H1 (cell line): ENCODE measurements around the gene PRKAR2A. TPM values are rescaled to one million over a fixed set of nuclear protein-coding genes. Genes with fewer than 3 reads are reported as not detected.

ENCODE experiments used
- CTCF ChIA-PET: fragments of 300-600 bp; sonication (Branson Sonifier 250); formaldehyde crosslinking; loops from one replicate; lab custom pipeline; 2021; ENCODE audit not compliant: partially characterized antibody; lab: Charles Lee
- POLR2A ChIA-PET: fragments of 300-600 bp; sonication (Branson Sonifier 250); formaldehyde crosslinking; loops from one replicate; lab custom pipeline; 2021; ENCODE audit warnings: inconsistent platforms; ENCODE audit not compliant: partially characterized antibody; lab: Charles Lee
- DNase-seq, 2 experiments: peaks; one replicate each; pipeline versions ENCODE4 v3.0.0 to v3.0.0-alpha.2; 2010 to 2022; ENCODE audit warnings: low spot score in 2 of 2, low read depth in 1 of 2, mixed read lengths in 1 of 2
- FAIRE-seq: peaks from 2 replicates; lab custom pipeline; 2011; peaks lifted over from hg19 to GRCh38; lab: Jason Lieb, UNC
- H2AFZ ChIP-seq: 2 replicates; pipeline ENCODE4 v1.8.1; 2012; ENCODE audit warnings: low read length, inconsistent platforms
- H2AK5ac ChIP-seq: 2 replicates; pipeline ENCODE4 v1.6.1; 2013; ENCODE audit warnings: low read depth, low read length
- H2BK120ac ChIP-seq: replicated peaks from 2 replicates; pipeline ENCODE3; 2013; ENCODE audit warnings: low read depth, low read length, inconsistent platforms
- H2BK12ac ChIP-seq: 2 replicates; pipeline ENCODE4 v1.6.1; 2013; ENCODE audit warnings: low read depth, low read length
- H2BK15ac ChIP-seq: 2 replicates; pipeline ENCODE4 v1.6.1; 2013; ENCODE audit warnings: low read length
- H2BK20ac ChIP-seq: 2 replicates; pipeline ENCODE4 v1.6.1; 2013; ENCODE audit warnings: low read length
- H2BK5ac ChIP-seq: 2 replicates; pipeline ENCODE4 v1.6.1; 2013; ENCODE audit warnings: low read depth, low read length
- H3K14ac ChIP-seq: 2 replicates; pipeline ENCODE4 v1.6.1; 2013; ENCODE audit warnings: inconsistent platforms; ENCODE audit not compliant: insufficient read length
- H3K18ac ChIP-seq: 2 replicates; pipeline ENCODE4 v1.6.1; 2013; ENCODE audit warnings: low read length; ENCODE audit errors: extremely low read depth
- H3K23ac ChIP-seq: 2 replicates; pipeline ENCODE4 v1.6.1; 2013; ENCODE audit warnings: inconsistent platforms; ENCODE audit not compliant: insufficient read length
- H3K23me2 ChIP-seq: 2 replicates; pipeline ENCODE4 v1.6.1; 2013; ENCODE audit warnings: low read depth, low read length
- H3K27ac ChIP-seq: 2 replicates; pipeline ENCODE4 v1.6.1; 2011; ENCODE audit warnings: low read depth, low read length, inconsistent platforms
- H3K27me3 ChIP-seq, 4 experiments: replicated peaks in 1 of 4; 1 replicate in 1 of 4; 2 replicates in 3 of 4; pipeline versions ENCODE4 v1.6.1 to v1.8.1; 2011 to 2013; ENCODE audit warnings: low read length in 3 of 4, mild to moderate bottlenecking in 3 of 4, inconsistent platforms in 2 of 4, mixed read lengths in 2 of 4, moderate library complexity in 1 of 4; ENCODE audit not compliant: control insufficient read depth in 3 of 4, insufficient read depth in 3 of 4; ENCODE audit errors: extremely low read depth in 1 of 4
- H3K36me3 ChIP-seq, 4 experiments: 2 replicates each; pipeline versions ENCODE4 v1.6.1 to v1.8.1; 2011 to 2013; ENCODE audit warnings: mild to moderate bottlenecking in 4 of 4, low read length in 3 of 4, moderate library complexity in 2 of 4, control low read depth in 1 of 4, inconsistent platforms in 1 of 4; ENCODE audit not compliant: insufficient read depth in 4 of 4, control insufficient read depth in 2 of 4
- H3K4ac ChIP-seq: replicated peaks from 2 replicates; pipeline ENCODE3; 2013; ENCODE audit warnings: low read length, low read depth, mixed read lengths, inconsistent platforms; ENCODE audit not compliant: insufficient read length
- H3K4me1 ChIP-seq, 4 experiments: replicated peaks in 1 of 4; 1 replicate in 1 of 4; 2 replicates in 3 of 4; pipeline versions ENCODE4 v1.6.1 to v1.8.1; 2011 to 2013; ENCODE audit warnings: low read length in 3 of 4, inconsistent platforms in 2 of 4, mixed read lengths in 1 of 4; ENCODE audit not compliant: insufficient read depth in 4 of 4, control insufficient read depth in 3 of 4
- H3K4me2 ChIP-seq, 2 experiments: 2 replicates each; pipeline versions ENCODE4 v1.6.1 to v1.8.1; 2011 to 2013; ENCODE audit warnings: low read depth in 2 of 2, low read length in 2 of 2, control low read depth in 1 of 2, inconsistent platforms in 1 of 2, mild to moderate bottlenecking in 1 of 2; ENCODE audit not compliant: insufficient read depth in 1 of 2
- H3K4me3 ChIP-seq, 4 experiments: fragments of 200-600, 300-600 bp in 1 of 4; sonication (generic), shearing (Covaris generic), sonication (Bioruptor Twin) in 1 of 4; 2 replicates each; pipeline versions ENCODE4 v1.5.1 to v1.8.1; 2011 to 2016; ENCODE audit warnings: low read length in 4 of 4, low read depth in 3 of 4, control low read depth in 2 of 4, inconsistent platforms in 2 of 4, mild to moderate bottlenecking in 2 of 4, mixed read lengths in 1 of 4, moderate library complexity in 1 of 4; ENCODE audit not compliant: insufficient read depth in 2 of 4; ENCODE audit errors: extremely low read depth in 1 of 4
- H3K56ac ChIP-seq: replicated peaks from 2 replicates; pipeline ENCODE3; 2013; ENCODE audit warnings: low read depth, mild to moderate bottlenecking, mixed read lengths, low read length, inconsistent platforms; ENCODE audit not compliant: insufficient read length
- H3K79me1 ChIP-seq: 2 replicates; pipeline ENCODE4 v1.6.1; 2013; ENCODE audit warnings: low read depth, low read length, control low read depth
- H3K79me2 ChIP-seq, 2 experiments: 2 replicates each; pipeline versions ENCODE4 v1.6.1 to v1.8.1; 2012 to 2013; ENCODE audit warnings: low read length in 2 of 2, mild to moderate bottlenecking in 2 of 2, inconsistent platforms in 1 of 2; ENCODE audit not compliant: insufficient read depth in 2 of 2, control insufficient read depth in 1 of 2
- H3K9ac ChIP-seq, 4 experiments: replicated peaks in 1 of 4; 1 replicate in 1 of 4; 2 replicates in 3 of 4; pipeline versions ENCODE4 v1.6.1 to v1.8.1; 2011 to 2013; ENCODE audit warnings: low read depth in 3 of 4, low read length in 3 of 4, control low read depth in 2 of 4, mild to moderate bottlenecking in 2 of 4, moderate library complexity in 2 of 4, inconsistent platforms in 1 of 4; ENCODE audit errors: extremely low read depth in 1 of 4
- H3K9me3 ChIP-seq, 2 experiments: 2 replicates each; pipeline versions ENCODE4 v1.6.1 to v1.8.1; 2012 to 2013; ENCODE audit warnings: mild to moderate bottlenecking in 2 of 2, moderate library complexity in 2 of 2, control low read depth in 1 of 2, inconsistent platforms in 1 of 2, low read depth in 1 of 2, low read length in 1 of 2, mixed read lengths in 1 of 2; ENCODE audit not compliant: insufficient read depth in 2 of 2
- H4K20me1 ChIP-seq, 2 experiments: replicated peaks in 1 of 2; 2 replicates each; pipeline versions ENCODE3 to v1.8.1; 2011 to 2013; ENCODE audit warnings: inconsistent platforms in 2 of 2, low read length in 2 of 2, mild to moderate bottlenecking in 1 of 2; ENCODE audit not compliant: insufficient read depth in 2 of 2, control insufficient read depth in 1 of 2
- H4K5ac ChIP-seq: 2 replicates; pipeline ENCODE4 v1.6.1; 2013; ENCODE audit warnings: low read length, low read depth, mixed read lengths, inconsistent platforms; ENCODE audit not compliant: insufficient read length
- H4K8ac ChIP-seq: 2 replicates; pipeline ENCODE4 v1.8.0; 2013; ENCODE audit warnings: mild to moderate bottlenecking, moderate library complexity, low read length, inconsistent platforms; ENCODE audit not compliant: insufficient read depth; ENCODE audit errors: extremely low read depth
- H4K91ac ChIP-seq: replicated peaks from 2 replicates; pipeline ENCODE3; 2013; ENCODE audit warnings: low read length, mixed read lengths, inconsistent platforms; ENCODE audit not compliant: insufficient read length
- BACH1 ChIP-seq: IDR thresholded peaks from 2 replicates; pipeline ENCODE4 v1.6.1; 2012; ENCODE audit warnings: low read length, improper control_type of control experiment
- CHD2 ChIP-seq: IDR thresholded peaks from 2 replicates; pipeline ENCODE4 v1.6.1; 2012; ENCODE audit warnings: low read length, improper control_type of control experiment
- JUND ChIP-seq: IDR thresholded peaks from 2 replicates; pipeline ENCODE4 v1.6.1; 2011; ENCODE audit warnings: mild to moderate bottlenecking, improper control_type of control experiment, low read length
- PHF8 ChIP-seq: fragments of 200-600 bp; sonication (generic); conservative IDR thresholded peaks from 2 replicates; pipeline ENCODE4 v1.7.1; 2012; ENCODE audit warnings: low read depth, mild to moderate bottlenecking, inconsistent platforms, low read length, moderate library complexity
- SIRT6 ChIP-seq: IDR thresholded peaks from one replicate; pipeline ENCODE4 v1.7.1; 2012; ENCODE audit warnings: low read length, inconsistent platforms
- SP1 ChIP-seq: IDR thresholded peaks from 2 replicates; pipeline ENCODE4 v1.6.1; 2011; ENCODE audit warnings: low read depth, low read length
- TCF12 ChIP-seq: IDR thresholded peaks from 2 replicates; pipeline ENCODE4 v1.6.1; 2011; ENCODE audit warnings: low read depth, mild to moderate bottlenecking, low read length
- WGBS, 2 experiments: shearing (Covaris generic) in 1 of 2; methylation state at CpG; one replicate each; pipeline versions ENCODE4 v1.1.6 to v1.1.7; 2013 to 2015; ENCODE audit warnings: low lambda C conversion rate in 2 of 2, mixed read lengths in 2 of 2, inconsistent platforms in 1 of 2, low coverage in 1 of 2, missing lambda C conversion rate in 1 of 2; ENCODE audit not compliant: insufficient replicate concordance in 2 of 2, insufficient coverage in 1 of 2, insufficient read length in 1 of 2; ENCODE audit errors: extremely low coverage in 1 of 2, missing lambda C conversion rate in 1 of 2; 5-methylcytosine and 5-hydroxymethylcytosine counted together
- polyA plus RNA-seq, 7 experiments: library from polyadenylated mRNA; depleted of rRNA in 3 of 7; stranded (reverse) in 5 of 7; unstranded in 2 of 7; fragments of >200 nt in 5 of 7; fragments of 200-250 nt in 2 of 7; gene quantifications; 1 replicate in 5 of 7; 2 replicates in 1 of 7; 4 replicates in 1 of 7; pipeline versions ENCODE4 v1.2.1 to v1.2.3, GENCODE V29; 2011 to 2013; ENCODE audit warnings: missing spikeins in 2 of 7, mixed read lengths in 2 of 7
- total RNA-seq: library from RNA; stranded (reverse); fragmentation: NEBNext Ultra II Directional; extraction: Animal tissue kit (Norgen Biotek cat#: 25700); gene quantifications from 2 replicates; pipeline ENCODE4 v1.2.1, GENCODE V29; 2021
- TF ChIP-seq, protein P1 (sequence below): IDR thresholded peaks from 2 replicates; pipeline ENCODE4 v1.6.1; 2011; ENCODE audit warnings: low read depth, mild to moderate bottlenecking, low read length; ENCODE audit not compliant: insufficient read depth

Gene PRKAR2A
- total and polyA plus RNA-seq, 2 of the 8 experiments (the other 6 are each of a cell fraction or from before 2014, with no cell fraction given): 6.3 to 42.4 TPM

DNA sequence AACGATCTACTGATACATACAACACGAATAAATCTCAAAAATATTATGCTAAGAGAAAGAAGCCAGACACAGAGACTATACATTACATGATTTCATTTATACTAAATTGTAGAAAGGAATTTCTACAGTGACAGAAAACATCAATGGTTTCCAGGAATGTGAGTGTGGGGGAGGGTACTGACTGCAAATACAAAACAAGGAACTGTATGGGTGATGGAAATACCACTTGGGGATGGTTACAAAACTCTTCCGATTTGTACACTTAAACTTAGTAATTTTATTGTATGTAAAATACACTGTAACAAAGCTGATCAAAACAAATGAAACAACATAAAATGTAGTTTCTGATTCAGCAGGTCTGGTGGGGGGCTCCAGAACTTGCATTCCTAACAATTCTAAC is 84.9 kb downstream of the PRKAR2A start:
- FAIRE-seq: no peak
- Histone ChIP-seq H2BK120ac (no peak overlapping the region), H4K20me1 (no peaks in the 10 kb centered on the region), H2AFZ (no peak overlapping the region), H3K27me3 (no peaks in the 10 kb centered on the region), H3K23me2 (no peaks in the 10 kb centered on the region), H2BK5ac (no peak overlapping the region), H4K91ac (no peak overlapping the region), H4K8ac (no peak overlapping the region), H3K23ac (no peak overlapping the region), H3K56ac (no peak overlapping the region), H2BK20ac (no peak overlapping the region), H3K79me1 (no peaks in the 10 kb centered on the region), H3K27ac (no peak overlapping the region), H2BK12ac (no peak overlapping the region), H3K18ac (no peak overlapping the region), H3K9ac (no peak overlapping the region), H2BK15ac (no peak overlapping the region), H3K79me2 (no peaks in the 10 kb centered on the region), H4K5ac (no peak overlapping the region), H2AK5ac (no peak overlapping the region), H3K9me3 (no peaks in the 10 kb centered on the region), H3K4ac (no peak overlapping the region), H3K36me3 (peaks cover 0 to 2% (median 0%) of the 10 kb centered on the region in 4 experiments; a peak in 1 of 8 replicates), H3K4me1 (no peaks in the 10 kb centered on the region), H3K4me2 (no peak overlapping the region), H3K14ac (no peak overlapping the region), H3K4me3 (no peak overlapping the region)
- POLR2A ChIA-PET: no interaction called here
- CTCF ChIA-PET: no interaction called here
- 89% methylated on average over 3 of the region's 3 CpGs; no CpG with 5 or more reads in 1 of the 2 experiments for WGBS, 2 experiments
- no peak for DNase-seq
- TF ChIP-seq SP1 (no peak), PHF8 (no peak), SIRT6 (no peak), CHD2 (no peak), TCF12 (no peak), BACH1 (no peak), JUND (no peak)
- TF ChIP-seq, protein P1, sequence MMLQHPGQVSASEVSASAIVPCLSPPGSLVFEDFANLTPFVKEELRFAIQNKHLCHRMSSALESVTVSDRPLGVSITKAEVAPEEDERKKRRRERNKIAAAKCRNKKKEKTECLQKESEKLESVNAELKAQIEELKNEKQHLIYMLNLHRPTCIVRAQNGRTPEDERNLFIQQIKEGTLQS: no peak
